CD8-positive, alpha-beta memory T cell (primary cell): ENCODE measurements around the gene COLQ. TPM values are rescaled to one million over a fixed set of nuclear protein-coding genes. Genes with fewer than 3 reads are reported as not detected.

ENCODE experiments used
- CTCF ChIA-PET: fragments of 350-600 bp; sonication (Branson Sonifier 250); formaldehyde crosslinking; loops from one replicate; lab custom pipeline; 2021; ENCODE audit warnings: antibody characterized with exemption; lab: Charles Lee
- POLR2A ChIA-PET: fragments of 350-600 bp; sonication (Branson Sonifier 250); formaldehyde crosslinking; loops from one replicate; lab custom pipeline; 2021; ENCODE audit warnings: antibody characterized with exemption; lab: Charles Lee
- DNase-seq, 5 donors: peaks; one replicate each; pipeline versions ENCODE4 v3.0.0 to v3.0.0-alpha.2; 2020 to 2022; ENCODE audit warnings: mixed read lengths in 1 of 5
- H3K27ac ChIP-seq: one replicate; pipeline ENCODE4 v1.7.0; 2013; ENCODE audit warnings: low read depth, mild to moderate bottlenecking, low read length, moderate library complexity
- H3K27me3 ChIP-seq: 2 replicates; pipeline ENCODE4 v1.7.0; 2013; ENCODE audit warnings: low read length, mild to moderate bottlenecking; ENCODE audit not compliant: insufficient read depth, poor library complexity, severe bottlenecking
- H3K36me3 ChIP-seq: 2 replicates; pipeline ENCODE4 v1.7.0; 2013; ENCODE audit warnings: mild to moderate bottlenecking, low read length, moderate library complexity; ENCODE audit not compliant: insufficient read depth
- H3K4me1 ChIP-seq: 2 replicates; pipeline ENCODE4 v1.7.0; 2013; ENCODE audit warnings: mild to moderate bottlenecking, low read length, moderate library complexity; ENCODE audit not compliant: insufficient read depth
- H3K4me3 ChIP-seq: 2 replicates; pipeline ENCODE4 v1.7.0; 2013; ENCODE audit warnings: mild to moderate bottlenecking, low read length
- H3K9me3 ChIP-seq: 2 replicates; pipeline ENCODE4 v1.7.0; 2013; ENCODE audit warnings: mild to moderate bottlenecking, low read length
- H3K27ac Mint-ChIP-seq, 8 donors: one replicate each; pipeline ENCODE4 v1.8.0; 2020 to 2021; ENCODE audit warnings: mixed read lengths in 8 of 8, mild to moderate bottlenecking in 6 of 8, inconsistent platforms in 3 of 8, moderate library complexity in 3 of 8
- H3K27me3 Mint-ChIP-seq, 2 donors: one replicate each; pipeline ENCODE4 v1.8.0; 2020 to 2021; ENCODE audit warnings: mixed read lengths in 2 of 2, mild to moderate bottlenecking in 1 of 2, moderate library complexity in 1 of 2
- H3K36me3 Mint-ChIP-seq, 3 donors: one replicate each; pipeline ENCODE4 v1.8.0; 2020 to 2021; ENCODE audit warnings: mixed read lengths in 3 of 3, inconsistent platforms in 1 of 3, mild to moderate bottlenecking in 1 of 3
- H3K4me1 Mint-ChIP-seq, 3 donors: one replicate each; pipeline ENCODE4 v1.8.0; 2020 to 2021; ENCODE audit warnings: mixed read lengths in 3 of 3, inconsistent platforms in 1 of 3, mild to moderate bottlenecking in 1 of 3
- H3K4me3 Mint-ChIP-seq, 7 donors: one replicate each; pipeline ENCODE4 v1.8.0; 2020 to 2021; ENCODE audit warnings: mixed read lengths in 7 of 7, mild to moderate bottlenecking in 6 of 7, moderate library complexity in 4 of 7, inconsistent platforms in 2 of 7
- H3K9me3 Mint-ChIP-seq, 5 donors: one replicate each; pipeline ENCODE4 v1.8.0; 2020 to 2022; ENCODE audit warnings: mixed read lengths in 5 of 5, mild to moderate bottlenecking in 3 of 5, moderate library complexity in 2 of 5, inconsistent platforms in 1 of 5
- polyA plus RNA-seq: library from polyadenylated mRNA; unstranded; fragments of 300-500 nt; fragmentation: Illumina TruSeq; gene quantifications from one replicate; pipeline ENCODE4 v1.2.3, GENCODE V29; 2021
- total RNA-seq, 2 experiments: library from RNA; stranded (reverse); gene quantifications; one replicate each; pipeline ENCODE4 v1.2.3, GENCODE V29; 2021

COLQ gene
- total and polyA plus RNA-seq, 3 experiments from 2014 or later: 1.1 to 17.3 (median 1.6) TPM

GRCh38 chr3:15520185-15520584 is 1.3 kb downstream of the COLQ start:
- H3K4me1 Mint-ChIP-seq: peaks cover 32 to 35% (median 33%) of the 10 kb centered on the region in 3 donors
- no peaks in the 10 kb centered on the region for H3K27me3 ChIP-seq
- peaks cover 0 to 2% (median 0%) of the 10 kb centered on the region in 3 donors for H3K36me3 Mint-ChIP-seq
- ChIA-PET POLR2A (no interaction called here), CTCF (no interaction called here)
- peak overlapping the region; percentile 13 for H3K4me3 ChIP-seq
- H3K9me3 ChIP-seq: no peaks in the 10 kb centered on the region
- no peaks in the 10 kb centered on the region for H3K9me3 Mint-ChIP-seq
- H3K36me3 ChIP-seq: no peaks in the 10 kb centered on the region
- H3K4me3 Mint-ChIP-seq: peak overlapping the region; percentile 44 to 92 (median 87)
- H3K27ac Mint-ChIP-seq: peak overlapping the region; percentile 31 to 98 (median 80)
- H3K4me1 ChIP-seq: peaks cover 11% of the 10 kb centered on the region
- H3K27ac ChIP-seq: no peak overlapping the region
- H3K27me3 Mint-ChIP-seq: peaks cover 0 to 3% of the 10 kb centered on the region in 2 donors
- no peak for DNase-seq

- H3K27ac ChIP-seq: no peak overlapping the region
- Mint-ChIP-seq H3K4me3 (peak overlapping the region in 5 of 7 donors; percentile 78 to 92 (median 87)), H3K9me3 (no peaks in the 10 kb centered on the region), H3K27me3 (peaks cover 0 to 4% of the 10 kb centered on the region in 2 donors), H3K36me3 (peaks cover 0 to 2% (median 0%) of the 10 kb centered on the region in 3 donors), H3K27ac (peak overlapping the region in 4 of 8 donors; percentile 56 to 91 (median 76)), H3K4me1 (peaks cover 33 to 35% (median 33%) of the 10 kb centered on the region in 3 donors)
- no peak for DNase-seq
- CTCF ChIA-PET: interaction anchor here (2.5 kb wide), 1 partner anchor 16 kb away, joined by 7 read pairs; no protein-coding TSS in a partner anchor
- H3K4me3 ChIP-seq: no peak overlapping the region
- H3K4me1 ChIP-seq: peaks cover 11% of the 10 kb centered on the region
- H3K9me3 ChIP-seq: no peaks in the 10 kb centered on the region
- no peaks in the 10 kb centered on the region for H3K36me3 ChIP-seq
- no peaks in the 10 kb centered on the region for H3K27me3 ChIP-seq
- POLR2A ChIA-PET: no interaction called here
Measured at GRCh38 chr3:15519096-15519495, 2.4 kb downstream of the COLQ start.

- no peak for DNase-seq
- Histone ChIP-seq H3K27me3 (no peaks in the 10 kb centered on the region), H3K36me3 (no peaks in the 10 kb centered on the region), H3K4me1 (no peaks in the 10 kb centered on the region), H3K4me3 (no peak overlapping the region), H3K27ac (no peak overlapping the region), H3K9me3 (no peaks in the 10 kb centered on the region)
- Mint-ChIP-seq H3K4me1 (peaks cover 21 to 32% (median 28%) of the 10 kb centered on the region in 3 donors), H3K27ac (peak overlapping the region in 5 of 8 donors; percentile 13 to 91 (median 52)), H3K27me3 (peaks cover 0 to 3% of the 10 kb centered on the region in 2 donors), H3K9me3 (no peaks in the 10 kb centered on the region), H3K36me3 (peaks cover 0 to 2% (median 0%) of the 10 kb centered on the region in 3 donors), H3K4me3 (peak overlapping the region in 2 of 7 donors; percentile 8 to 55)
- ChIA-PET POLR2A (interaction anchor here (0.6 kb wide), 1 partner anchor 11 kb away, joined by 5 read pairs; no protein-coding TSS in a partner anchor), CTCF (no interaction called here)
Measured at GRCh38 chr3:15514663-15515340, 6.7 kb downstream of the COLQ start.

GRCh38 chr3:15513810-15514662 is 7.5 kb downstream of the COLQ start:
- Mint-ChIP-seq H3K9me3 (no peaks in the 10 kb centered on the region), H3K27me3 (peaks cover 0 to 3% of the 10 kb centered on the region in 2 donors), H3K36me3 (peaks cover 0 to 2% (median 0%) of the 10 kb centered on the region in 3 donors), H3K4me1 (peaks cover 13 to 24% (median 21%) of the 10 kb centered on the region in 3 donors), H3K27ac (peak overlapping the region in 5 of 8 donors; percentile 2 to 72 (median 63)), H3K4me3 (peak overlapping the region in 1 of 7 donors; percentile 60)
- Histone ChIP-seq H3K36me3 (no peaks in the 10 kb centered on the region), H3K27ac (no peak overlapping the region), H3K4me1 (no peaks in the 10 kb centered on the region), H3K9me3 (no peaks in the 10 kb centered on the region), H3K4me3 (no peak overlapping the region), H3K27me3 (no peaks in the 10 kb centered on the region)
- ChIA-PET CTCF (interaction anchor here (0.9 kb wide), 1 partner anchor 54 kb away, joined by 3 read pairs; no protein-coding TSS in a partner anchor), POLR2A (interaction anchor here (0.6 kb wide), 1 partner anchor 12 kb away, joined by 5 read pairs; no protein-coding TSS in a partner anchor)
- DNase-seq: no peak

- Histone ChIP-seq H3K36me3 (no peaks in the 10 kb centered on the region), H3K9me3 (no peaks in the 10 kb centered on the region), H3K4me3 (no peak overlapping the region), H3K27ac (no peak overlapping the region), H3K27me3 (no peaks in the 10 kb centered on the region), H3K4me1 (no peaks in the 10 kb centered on the region)
- ChIA-PET POLR2A (no interaction called here), CTCF (no interaction called here)
- H3K27me3 Mint-ChIP-seq: peaks cover 0 to 2% of the 10 kb centered on the region in 2 donors
- peaks cover 0 to 2% (median 0%) of the 10 kb centered on the region in 3 donors for H3K36me3 Mint-ChIP-seq
- DNase-seq: no peak
- peaks cover 13 to 20% (median 15%) of the 10 kb centered on the region in 3 donors for H3K4me1 Mint-ChIP-seq
- peak overlapping the region in 5 of 8 donors; percentile 2 to 70 (median 42) for H3K27ac Mint-ChIP-seq
- H3K9me3 Mint-ChIP-seq: no peaks in the 10 kb centered on the region
- no peak overlapping the region for H3K4me3 Mint-ChIP-seq
Measured at GRCh38 chr3:15513116-15513515, 8.4 kb downstream of the COLQ start.

- Histone ChIP-seq H3K27me3 (no peaks in the 10 kb centered on the region), H3K9me3 (no peaks in the 10 kb centered on the region), H3K27ac (no peak overlapping the region), H3K36me3 (no peaks in the 10 kb centered on the region), H3K4me1 (no peaks in the 10 kb centered on the region), H3K4me3 (no peak overlapping the region)
- Mint-ChIP-seq H3K27ac (peak overlapping the region in 5 of 8 donors; percentile 0 to 74 (median 70)), H3K4me3 (peak overlapping the region in 1 of 7 donors; percentile 50), H3K9me3 (no peaks in the 10 kb centered on the region), H3K4me1 (peaks cover 13 to 19% (median 15%) of the 10 kb centered on the region in 3 donors), H3K36me3 (peaks cover 0 to 2% (median 0%) of the 10 kb centered on the region in 3 donors), H3K27me3 (peaks cover 0 to 2% of the 10 kb centered on the region in 2 donors)
- no peak for DNase-seq
- POLR2A ChIA-PET: no interaction called here
- CTCF ChIA-PET: no interaction called here
Measured at GRCh38 chr3:15512166-15512565, 9.3 kb downstream of the COLQ start.

GRCh38 chr3:15511156-15511555 is 10.3 kb downstream of the COLQ start:
- H3K4me1 Mint-ChIP-seq: peaks cover 13 to 19% (median 15%) of the 10 kb centered on the region in 3 donors
- POLR2A ChIA-PET: no interaction called here
- no peaks in the 10 kb centered on the region for H3K36me3 ChIP-seq
- no peaks in the 10 kb centered on the region for H3K27me3 ChIP-seq
- CTCF ChIA-PET: no interaction called here
- no peaks in the 10 kb centered on the region for H3K36me3 Mint-ChIP-seq
- no peak overlapping the region for H3K27ac ChIP-seq
- no peak for DNase-seq
- no peaks in the 10 kb centered on the region for H3K9me3 Mint-ChIP-seq
- peaks cover 0 to 2% of the 10 kb centered on the region in 2 donors for H3K27me3 Mint-ChIP-seq
- H3K4me3 ChIP-seq: no peak overlapping the region
- H3K27ac Mint-ChIP-seq: peak overlapping the region in 6 of 8 donors; percentile 8 to 94 (median 49)
- no peaks in the 10 kb centered on the region for H3K9me3 ChIP-seq
- H3K4me3 Mint-ChIP-seq: peak overlapping the region in 1 of 7 donors; percentile 12
- H3K4me1 ChIP-seq: no peaks in the 10 kb centered on the region
